DOHH2 (cell line): Measurements from ENCODE around the gene TRIP6.

Source experiments
- CTCF ChIP-seq: fragments of 200-600 bp; sonication (generic); IDR thresholded peaks from one replicate; pipeline ENCODE4 v1.5.1; 2014; ENCODE audit warnings: antibody characterized with exemption, mild to moderate bottlenecking, low read depth, low read length; ENCODE audit not compliant: poor library complexity, severe bottlenecking
- EZH2phosphoT487 ChIP-seq: fragments of 200-600 bp; sonication (generic); IDR thresholded peaks from 2 replicates; pipeline ENCODE4 v1.6.1; 2017; ENCODE audit warnings: borderline replicate concordance, mild to moderate bottlenecking, antibody characterized with exemption, low read length, moderate library complexity, mixed read lengths

GRCh38 chr7:100900978-100901377 is 33.8 kb downstream of the TRIP6 start:
- TF ChIP-seq CTCF (no peak), EZH2phosphoT487 (no peak)
